Right lung (tissue), 5 donors: Measurements from ENCODE around the gene SMOC2. TPM values are rescaled to one million over a fixed set of nuclear protein-coding genes. Genes with fewer than 3 reads are reported as not detected.

ENCODE experiments used
- DNase-seq, 2 donors: peaks; one replicate each; pipeline ENCODE4 v3.0.0-alpha.2; 2013
- polyA plus RNA-seq, 5 donors: library from polyadenylated mRNA; unstranded; fragments of 120-200 nt; gene quantifications; one replicate each; pipeline versions ENCODE4 v1.2.1 to v1.2.3, GENCODE V29; 2013; ENCODE audit warnings: inconsistent platforms in 1 of 5, low replicate concordance in 1 of 5; ENCODE audit not compliant: insufficient read length in 5 of 5, insufficient read depth in 1 of 5

SMOC2 gene
- polyA plus RNA-seq, 5 donors = 9.7 to 14.5 (median 10.6) TPM

- no peak for DNase-seq
Observed at GRCh38 chr6:168442646-168443045, 1.7 kb downstream of the SMOC2 start.

GRCh38 chr6:168447282-168447681, 6.3 kb downstream of the SMOC2 start:
- DNase-seq = no peak

- DNase-seq = no peak
Observed at GRCh38 chr6:168447700-168448099, 6.7 kb downstream of the SMOC2 start.

GRCh38 chr6:168448243-168448855, 7.4 kb downstream of the SMOC2 start:
- DNase-seq = no peak

GRCh38 chr6:168450917-168451316, 9.9 kb downstream of the SMOC2 start:
- DNase-seq = no peak

GRCh38 chr6:168451805-168452517, 11.0 kb downstream of the SMOC2 start:
- DNase-seq = no peak

- no peak for DNase-seq
Observed at GRCh38 chr6:168452685-168453377, 11.8 kb downstream of the SMOC2 start.

- no peak for DNase-seq
Observed at GRCh38 chr6:168455847-168456530, 15.0 kb downstream of the SMOC2 start.

- DNase-seq = no peak
Observed at GRCh38 chr6:168456907-168457652, 16.1 kb downstream of the SMOC2 start.

- no peak for DNase-seq
Observed at GRCh38 chr6:168457653-168457934, 16.6 kb downstream of the SMOC2 start.

- DNase-seq = no peak
Observed at GRCh38 chr6:168458101-168458500, 17.1 kb downstream of the SMOC2 start.

- DNase-seq = no peak
Observed at GRCh38 chr6:168459572-168459971, 18.6 kb downstream of the SMOC2 start.

- DNase-seq = no peak
Observed at GRCh38 chr6:168462289-168462853, 21.4 kb downstream of the SMOC2 start.

GRCh38 chr6:168464546-168464945, 23.6 kb downstream of the SMOC2 start:
- DNase-seq = no peak

- no peak for DNase-seq
Observed at GRCh38 chr6:168468045-168468444, 27.1 kb downstream of the SMOC2 start.

- DNase-seq = no peak
Observed at GRCh38 chr6:168469521-168469920, 28.5 kb downstream of the SMOC2 start.

GRCh38 chr6:168469926-168470325, 28.9 kb downstream of the SMOC2 start:
- no peak for DNase-seq

- DNase-seq = no peak
Observed at GRCh38 chr6:168472363-168472762, 31.4 kb downstream of the SMOC2 start.

GRCh38 chr6:168473197-168473596, 32.2 kb downstream of the SMOC2 start:
- no peak for DNase-seq

- no peak for DNase-seq
Observed at GRCh38 chr6:168475188-168476013, 34.4 kb downstream of the SMOC2 start.

GRCh38 chr6:168479421-168479820, 38.4 kb downstream of the SMOC2 start:
- DNase-seq = no peak
